ENCODE data around the gene RPTOR.
"Not testable (repeated sequence)": the region's sequence is repeated elsewhere in the genome, so short reads cannot be mapped to it uniquely, and the experiment has no call there.

RPTOR gene

DNA sequence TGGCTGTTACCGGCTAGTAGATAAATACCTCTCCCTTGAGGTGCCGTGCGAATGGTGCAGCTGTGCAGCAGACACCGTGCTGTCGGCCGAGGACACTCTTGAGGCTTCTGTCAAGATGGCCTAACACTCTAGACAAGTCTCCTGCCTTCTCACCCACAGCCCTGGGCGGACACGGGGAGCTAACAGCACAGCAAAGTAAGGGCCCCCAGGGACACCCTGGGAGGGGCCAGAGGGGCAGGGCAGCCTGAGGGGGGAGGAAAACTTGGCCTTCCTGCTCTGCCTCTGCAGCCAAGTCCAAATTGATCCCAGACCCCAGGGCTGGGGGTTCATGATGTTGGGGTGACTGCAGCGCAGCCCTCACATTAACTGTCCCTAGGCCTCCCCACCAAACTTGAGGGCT is 210.2 kb downstream of the RPTOR start:
- no peak overlapping the region for H3K27ac ChIP-seq
- peaks cover 35 to 59% (median 50%) of the 10 kb centered on the region in 11 experiments for H3K36me3 ChIP-seq
- peaks cover 5 to 37% (median 24%) of the 10 kb centered on the region in 10 experiments; a peak in 19 of 20 replicates for H3K4me1 ChIP-seq

DNA sequence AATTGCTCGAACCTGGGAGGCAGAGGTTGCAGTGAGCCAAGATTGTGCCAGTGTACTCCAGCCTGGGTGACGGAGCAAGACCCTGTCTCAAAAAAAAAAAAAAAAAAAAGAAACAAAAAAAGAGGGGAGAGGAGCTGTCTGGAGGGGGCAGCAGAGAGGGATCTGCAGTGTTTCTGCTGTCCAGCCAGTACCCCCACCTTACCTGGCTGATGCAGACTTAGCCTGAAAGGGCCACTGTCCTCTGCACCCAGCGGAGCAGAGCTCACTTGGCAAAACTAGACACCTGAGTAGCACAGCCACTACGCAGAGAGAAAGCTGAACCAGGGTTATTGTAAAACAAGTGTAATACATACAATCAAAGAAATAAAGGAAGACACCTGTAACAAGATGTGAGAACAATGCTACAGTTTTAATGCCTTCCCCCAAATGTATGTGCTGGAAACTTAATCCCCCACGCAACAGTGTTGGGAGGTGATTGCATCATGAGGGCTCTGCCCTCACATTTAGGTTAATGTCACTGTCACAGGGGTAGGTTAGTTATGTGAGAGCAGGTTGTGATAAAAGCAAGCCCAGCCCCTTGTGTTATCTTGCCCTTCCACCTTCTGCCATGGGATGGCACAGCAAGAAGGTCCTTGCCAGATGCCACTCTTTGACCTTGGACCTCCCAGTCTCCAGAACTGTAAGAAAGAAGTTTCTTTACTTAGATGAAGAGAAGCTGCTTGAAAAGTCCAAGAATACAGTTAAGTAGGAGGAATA is 211.2 kb downstream of the RPTOR start:
- Histone ChIP-seq H3K4me2 (no peak overlapping the region), H3K9ac (no peak overlapping the region), H3K27me3 (no peaks in the 10 kb centered on the region), H3K4me1 (peaks cover 12 to 34% (median 24%) of the 10 kb centered on the region in 10 experiments; a peak in 19 of 20 replicates), H4K20me1 (peaks cover 4 to 47% (median 26%) of the 10 kb centered on the region in 11 experiments; a peak in 19 of 22 replicates), H3K36me3 (peaks cover 35 to 59% (median 50%) of the 10 kb centered on the region in 11 experiments), H3K27ac (no peak overlapping the region), H3K4me3 (no peak overlapping the region), H3K9me3 (replicated peaks in 1 of 11) (no peaks in the 10 kb centered on the region)
- no peak for TF ChIP-seq Cebpa-rat (IDR thresholded peaks at IDR 0.05)

More for the DNA sequence above, 210.2 kb downstream of the RPTOR start:
- no peak overlapping the region for H3K4me3 ChIP-seq
- H3K9ac ChIP-seq, result no peak overlapping the region
- TF ChIP-seq Cebpa-rat (IDR thresholded peaks at IDR 0.05), result no peak
- no peaks in the 10 kb centered on the region for H3K27me3 ChIP-seq
- H4K20me1 ChIP-seq, result peaks cover 4 to 51% (median 31%) of the 10 kb centered on the region in 11 experiments; a peak in 19 of 22 replicates
- no peak overlapping the region for H3K4me2 ChIP-seq
- no peaks in the 10 kb centered on the region for H3K9me3 ChIP-seq (replicated peaks in 1 of 11)

DNA sequence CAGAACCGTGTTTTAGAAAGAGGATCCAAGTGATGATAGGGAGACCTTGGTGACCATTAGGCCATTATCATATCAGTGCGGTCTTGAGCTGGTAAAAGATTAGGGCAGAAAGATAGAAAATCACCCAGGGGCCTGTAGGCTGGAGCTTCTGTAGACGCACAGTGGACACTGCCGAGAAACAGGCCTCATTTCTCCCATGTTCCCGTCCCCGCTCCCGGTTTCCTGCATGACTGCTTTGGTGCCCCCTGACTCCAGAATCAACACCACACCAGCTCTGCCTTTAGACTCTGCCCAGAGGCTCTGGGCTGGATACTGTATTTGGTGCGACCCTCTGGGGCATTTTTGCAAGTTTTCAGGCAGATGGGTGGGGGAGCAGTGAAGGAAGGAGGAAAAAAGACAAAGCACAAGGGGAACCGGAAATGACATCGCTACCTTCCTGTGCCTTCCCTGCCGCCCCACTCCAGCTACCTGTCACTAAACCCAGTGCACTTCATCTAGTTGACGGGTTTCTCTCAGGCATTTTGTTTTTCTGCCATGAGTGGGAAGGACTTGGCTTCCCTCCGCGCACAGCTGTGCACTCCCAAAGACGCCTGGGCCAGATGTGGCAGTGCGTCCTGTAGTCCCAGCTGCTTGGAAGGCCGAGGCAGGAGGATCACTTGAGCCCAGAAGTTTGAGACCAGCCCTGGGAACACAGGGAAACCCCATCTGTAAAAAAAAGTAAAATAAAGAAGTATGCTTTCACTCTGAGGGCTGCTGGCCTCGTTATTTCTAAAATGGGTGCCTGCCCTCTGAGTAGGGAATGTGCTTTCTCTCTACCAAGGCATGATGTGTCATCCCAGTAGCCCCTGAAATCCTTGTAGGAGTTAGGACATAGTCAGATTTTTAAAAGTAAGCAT is 214.1 kb downstream of the RPTOR start:
- H3K9ac ChIP-seq, result no peak overlapping the region
- no peak overlapping the region for H3K27ac ChIP-seq
- no peak for TF ChIP-seq Cebpa-rat (IDR thresholded peaks at IDR 0.05)
- H4K20me1 ChIP-seq, result peaks cover 0 to 49% (median 24%) of the 10 kb centered on the region in 11 experiments; a peak in 15 of 22 replicates
- no peaks in the 10 kb centered on the region; a peak in 1 of 22 replicates for H3K9me3 ChIP-seq (replicated peaks in 1 of 11)
- peaks cover 12 to 31% (median 19%) of the 10 kb centered on the region in 10 experiments; a peak in 19 of 20 replicates for H3K4me1 ChIP-seq
- H3K4me3 ChIP-seq, result no peak overlapping the region
- no peaks in the 10 kb centered on the region for H3K27me3 ChIP-seq
- H3K36me3 ChIP-seq, result peaks cover 33 to 60% (median 53%) of the 10 kb centered on the region in 11 experiments
- peak overlapping the region in 10 of 11 experiments; percentile 5 to 62 (median 43); a peak in 19 of 22 replicates for H3K4me2 ChIP-seq

DNA sequence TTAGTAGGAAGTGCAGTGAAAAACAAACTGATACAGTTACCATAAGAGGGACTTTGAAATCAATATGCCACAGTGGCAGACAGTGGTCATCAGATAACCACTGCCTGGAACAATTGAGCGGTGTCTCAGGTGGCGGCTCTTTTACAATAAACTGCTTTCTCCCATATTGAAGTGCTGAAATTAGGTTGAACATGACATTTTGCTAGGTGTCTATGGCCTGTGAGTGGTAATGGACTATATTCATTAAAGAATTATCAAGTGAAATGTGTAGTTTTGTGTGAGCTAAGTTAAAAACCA is 214.7 kb downstream of the RPTOR start:
- peaks cover 27 to 54% (median 47%) of the 10 kb centered on the region in 11 experiments for H3K36me3 ChIP-seq
- peaks cover 12 to 31% (median 19%) of the 10 kb centered on the region in 10 experiments; a peak in 19 of 20 replicates for H3K4me1 ChIP-seq
- no peaks in the 10 kb centered on the region; a peak in 1 of 22 replicates for H3K9me3 ChIP-seq (replicated peaks in 1 of 11)
- H3K27me3 ChIP-seq, result no peaks in the 10 kb centered on the region
- no peak overlapping the region for H3K4me2 ChIP-seq
- H3K4me3 ChIP-seq, result no peak overlapping the region
- no peak for TF ChIP-seq Cebpa-rat (IDR thresholded peaks at IDR 0.05)
- no peak overlapping the region for H3K9ac ChIP-seq
- H3K27ac ChIP-seq, result no peak overlapping the region
- H4K20me1 ChIP-seq, result peaks cover 0 to 45% (median 24%) of the 10 kb centered on the region in 11 experiments; a peak in 15 of 22 replicates

DNA sequence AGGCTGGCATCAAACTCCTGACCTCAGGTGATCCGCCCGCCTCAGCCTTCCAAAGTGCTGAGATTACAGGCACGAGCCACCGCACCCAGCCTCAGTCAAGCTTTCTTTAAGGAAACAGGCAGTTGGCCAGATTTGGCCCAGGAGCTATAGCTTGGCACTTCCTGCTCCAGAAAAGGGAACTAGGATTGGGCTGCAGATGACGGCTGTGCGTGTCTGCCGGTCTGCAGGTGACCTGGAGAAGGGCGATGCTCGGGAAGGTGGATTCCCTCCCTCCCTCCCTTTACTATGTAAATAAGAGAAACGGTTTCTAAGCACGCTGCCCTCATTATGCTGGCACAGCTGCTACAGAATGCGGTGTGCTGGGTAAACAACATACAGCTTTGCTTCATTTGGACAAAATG is 215.9 kb downstream of the RPTOR start:
- Histone ChIP-seq H3K27ac (no peak overlapping the region), H3K9me3 (replicated peaks in 1 of 11) (no peaks in the 10 kb centered on the region; a peak in 1 of 22 replicates), H3K4me1 (peaks cover 12 to 39% (median 26%) of the 10 kb centered on the region in 10 experiments; a peak in 19 of 20 replicates), H3K36me3 (peaks cover 15 to 43% (median 37%) of the 10 kb centered on the region in 11 experiments), H3K4me3 (no peak overlapping the region), H3K4me2 (peak overlapping the region in 1 of 11 experiments; percentile 12; a peak in 2 of 22 replicates), H4K20me1 (peaks cover 0 to 50% (median 32%) of the 10 kb centered on the region in 11 experiments; a peak in 16 of 22 replicates), H3K9ac (no peak overlapping the region), H3K27me3 (no peaks in the 10 kb centered on the region)
- TF ChIP-seq Cebpa-rat (IDR thresholded peaks at IDR 0.05), result no peak

DNA sequence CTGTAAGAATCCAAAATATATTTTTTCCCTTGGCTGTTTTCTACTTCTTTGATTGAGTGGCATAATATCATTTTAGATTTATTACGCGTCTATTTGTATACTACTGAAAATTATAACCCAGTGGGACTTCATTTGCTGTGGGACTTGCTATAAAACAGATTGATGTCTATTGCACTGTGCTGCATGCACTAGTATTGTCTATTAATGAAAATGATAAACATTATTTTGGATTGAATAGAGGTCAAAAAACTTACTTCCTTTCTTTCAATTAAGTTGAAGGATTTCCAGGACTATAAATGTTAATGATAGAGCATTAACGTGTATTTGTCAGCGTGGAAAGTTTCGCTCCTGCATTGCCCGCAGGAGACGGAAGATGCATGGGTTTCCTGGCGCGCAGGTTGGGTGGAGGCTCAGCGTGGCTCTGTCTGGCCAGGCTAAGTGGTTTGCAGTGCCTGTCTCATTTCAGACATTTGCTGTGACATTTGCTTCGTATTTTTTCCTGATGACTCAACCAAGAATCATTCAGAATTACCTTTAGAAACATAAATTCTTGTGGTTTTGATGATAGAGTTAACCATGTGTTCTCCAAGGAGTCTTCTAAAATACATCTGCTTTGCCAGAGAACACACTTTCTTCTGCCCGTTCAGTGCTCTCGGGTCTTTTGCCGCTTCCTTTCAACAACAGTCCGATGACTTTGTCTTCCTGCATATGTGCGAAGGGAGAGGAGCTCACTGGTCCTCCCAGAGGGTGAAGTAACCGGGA is 216.7 kb downstream of the RPTOR start:
- TF ChIP-seq Cebpa-rat (IDR thresholded peaks at IDR 0.05), result no peak

DNA sequence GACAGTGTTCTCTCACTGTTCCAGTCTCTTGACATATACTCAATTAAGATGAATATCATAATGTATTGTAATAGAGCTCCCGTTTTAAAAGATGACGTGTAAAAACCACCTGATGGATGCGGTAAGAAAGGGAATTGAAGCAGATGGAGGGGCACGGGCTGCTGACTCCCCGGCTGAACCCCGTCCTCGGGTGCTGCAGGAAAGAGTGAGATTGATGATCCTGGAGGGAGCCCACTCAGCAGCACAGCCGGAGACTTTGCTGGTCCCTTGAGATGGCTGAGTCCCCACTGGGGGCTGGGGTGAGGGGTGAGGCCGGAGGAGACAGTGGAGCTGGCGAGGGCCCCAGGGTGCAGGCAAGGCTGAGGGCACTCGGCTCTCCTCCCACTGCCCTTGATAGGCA is 217.4 kb downstream of the RPTOR start:
- Histone ChIP-seq H3K4me3 (no peak overlapping the region), H3K27ac (no peak overlapping the region), H3K4me2 (peak overlapping the region in 3 of 11 experiments; percentile 16 to 33 (median 27); a peak in 4 of 22 replicates), H3K9me3 (replicated peaks in 1 of 11) (no peaks in the 10 kb centered on the region; a peak in 1 of 22 replicates), H4K20me1 (peaks cover 0 to 60% (median 34%) of the 10 kb centered on the region in 11 experiments; a peak in 16 of 22 replicates), H3K36me3 (peaks cover 5 to 35% (median 25%) of the 10 kb centered on the region in 11 experiments; a peak in 20 of 22 replicates), H3K9ac (no peak overlapping the region), H3K4me1 (peaks cover 12 to 41% (median 26%) of the 10 kb centered on the region in 10 experiments; a peak in 19 of 20 replicates), H3K27me3 (no peaks in the 10 kb centered on the region)
- TF ChIP-seq Cebpa-rat (IDR thresholded peaks at IDR 0.05), result no peak

More for the DNA sequence above, 216.7 kb downstream of the RPTOR start:
- H3K27me3 ChIP-seq, result no peaks in the 10 kb centered on the region
- no peak overlapping the region for H3K4me3 ChIP-seq
- H3K9me3 ChIP-seq (replicated peaks in 1 of 11), result no peaks in the 10 kb centered on the region; a peak in 1 of 22 replicates
- peak overlapping the region in 1 of 11 experiments; percentile 33; a peak in 1 of 22 replicates for H3K4me2 ChIP-seq
- peaks cover 0 to 58% (median 32%) of the 10 kb centered on the region in 11 experiments; a peak in 16 of 22 replicates for H4K20me1 ChIP-seq
- H3K36me3 ChIP-seq, result peaks cover 8 to 40% (median 31%) of the 10 kb centered on the region in 11 experiments
- H3K9ac ChIP-seq, result no peak overlapping the region
- H3K4me1 ChIP-seq, result peaks cover 12 to 41% (median 26%) of the 10 kb centered on the region in 10 experiments; a peak in 19 of 20 replicates
- no peak overlapping the region for H3K27ac ChIP-seq

DNA sequence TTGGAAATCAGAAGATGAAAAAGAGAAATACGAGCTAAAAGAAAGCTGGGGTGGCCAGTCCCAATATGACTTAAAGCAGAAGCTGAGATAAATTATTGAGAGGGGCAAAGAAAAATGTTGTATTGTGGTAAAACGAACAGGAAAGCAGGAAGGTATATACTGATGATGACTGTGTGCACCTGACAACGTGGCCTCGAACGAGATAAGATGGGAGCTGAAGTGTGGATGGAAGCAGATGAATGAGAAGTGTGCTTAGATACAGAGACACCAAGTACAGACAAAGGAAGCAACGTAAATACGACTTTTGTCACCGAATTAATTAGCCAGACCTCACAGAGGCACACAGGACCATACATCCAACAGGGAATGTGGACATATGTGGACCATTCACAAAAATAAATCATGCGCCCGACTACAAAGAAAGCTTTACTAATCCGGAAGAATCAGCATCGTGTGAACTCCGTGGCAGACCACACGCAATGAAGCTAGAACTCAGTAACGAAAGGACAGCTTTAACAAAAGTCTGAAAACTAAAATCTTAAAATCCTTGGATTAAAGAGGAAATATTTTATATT is 218.7 kb downstream of the RPTOR start:
- Histone ChIP-seq H4K20me1 (peaks cover 0 to 66% (median 38%) of the 10 kb centered on the region in 11 experiments; a peak in 18 of 22 replicates), H3K36me3 (peaks cover 2 to 26% (median 15%) of the 10 kb centered on the region in 11 experiments; a peak in 20 of 22 replicates), H3K4me1 (peaks cover 12 to 35% (median 22%) of the 10 kb centered on the region in 10 experiments; a peak in 19 of 20 replicates), H3K4me3 (no peak overlapping the region), H3K9me3 (replicated peaks in 1 of 11) (no peaks in the 10 kb centered on the region; a peak in 1 of 22 replicates), H3K27ac (no peak overlapping the region), H3K9ac (no peak overlapping the region), H3K27me3 (no peaks in the 10 kb centered on the region), H3K4me2 (no peak overlapping the region)
- no peak for TF ChIP-seq Cebpa-rat (IDR thresholded peaks at IDR 0.05)

DNA sequence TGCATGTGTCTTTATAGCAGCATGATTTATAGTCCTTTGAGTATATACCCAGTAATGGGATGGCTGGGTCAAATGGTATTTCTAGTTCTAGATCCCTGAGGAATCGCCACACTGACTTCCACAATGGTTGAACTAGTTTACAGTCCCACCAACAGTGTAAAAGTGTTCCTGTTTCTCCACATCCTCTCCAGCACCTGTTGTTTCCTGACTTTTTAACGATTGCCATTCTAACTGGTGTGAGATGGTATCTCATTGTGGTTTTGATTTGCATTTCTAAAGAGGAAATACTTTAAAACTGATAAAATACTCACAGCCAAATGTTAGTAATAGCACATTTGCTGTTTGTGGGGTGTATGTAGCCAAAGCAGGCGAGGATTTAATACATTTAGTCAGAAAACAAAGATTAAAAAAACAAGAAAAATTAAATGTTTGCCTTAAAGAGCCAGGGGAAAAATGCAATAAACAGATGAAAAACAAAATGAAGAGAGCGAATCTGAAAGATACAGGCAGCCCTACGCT is 220.0 kb downstream of the RPTOR start:
- Histone ChIP-seq H3K4me2 (peak overlapping the region in 8 of 11 experiments; percentile 10 to 47 (median 25); a peak in 7 of 22 replicates), H4K20me1 (peaks cover 0 to 72% (median 46%) of the 10 kb centered on the region in 11 experiments; a peak in 20 of 22 replicates), H3K36me3 (peaks cover 3 to 35% (median 14%) of the 10 kb centered on the region in 11 experiments; a peak in 18 of 22 replicates), H3K4me1 (peaks cover 8 to 28% (median 16%) of the 10 kb centered on the region in 10 experiments; a peak in 15 of 20 replicates)
- H3K4me3 ChIP-seq; H3K9ac ChIP-seq; H3K27me3 ChIP-seq; H3K27ac ChIP-seq; H3K9me3 ChIP-seq (replicated peaks in 1 of 11): not testable (repeated sequence)

All from BLaER1 treated with 17β-estradiol and CSF1 and Interleukin-3, amounts not matched to agents 10 nM and 100 nM (cell line).